ENCODE data around the gene THAP12.

- no peak for TF ChIP-seq CTCF (optimal IDR thresholded peaks at IDR 0.05 in 1 of 3, IDR thresholded peaks at IDR 0.05 in 1 of 3, conservative IDR thresholded peaks at IDR 0.05 in 1 of 3; ENCODE audit: extremely low read depth in 1 of 3, insufficient read depth in 2 of 3, low read length in 3 of 3)
- TF ChIP-seq EZH2 (IDR thresholded peaks at IDR 0.05; ENCODE audit: low read length) = no peak
Measured at GRCh38 chr11:76315182-76315853, 65.6 kb downstream of the THAP12 start.

Data from keratinocyte (primary cell).